Liver (tissue), 9 donors: ENCODE results near the gene TMEM145. TPM values are rescaled to one million over a fixed set of nuclear protein-coding genes. Genes with fewer than 3 reads are reported as not detected.

ENCODE experiments used
- DNase-seq: peaks from one replicate; pipeline ENCODE4 v3.0.0-alpha.2; 2017; ENCODE audit warnings: low spot score
- H3K27ac ChIP-seq, 2 donors: one replicate each; pipeline ENCODE4 v1.7.0; 2013; ENCODE audit warnings: inconsistent platforms in 2 of 2, low read length in 2 of 2, control low read depth in 1 of 2, low read depth in 1 of 2, mild to moderate bottlenecking in 1 of 2
- H3K27me3 ChIP-seq, 4 donors: one replicate each; pipeline versions ENCODE4 v1.6.1 to v1.7.0; 2013; ENCODE audit warnings: low read length in 3 of 4, inconsistent platforms in 1 of 4, mild to moderate bottlenecking in 1 of 4, moderate library complexity in 1 of 4; ENCODE audit not compliant: control insufficient read depth in 4 of 4, insufficient read depth in 4 of 4
- H3K36me3 ChIP-seq, 4 donors: one replicate each; pipeline versions ENCODE4 v1.6.1 to v1.7.0; 2013; ENCODE audit warnings: low read length in 3 of 4, mild to moderate bottlenecking in 3 of 4, low read depth in 1 of 4, moderate library complexity in 1 of 4; ENCODE audit not compliant: control insufficient read depth in 4 of 4, insufficient read depth in 3 of 4
- H3K4me1 ChIP-seq, 4 donors: one replicate each; pipeline versions ENCODE4 v1.6.1 to v1.7.0; 2013; ENCODE audit warnings: low read length in 3 of 4, mild to moderate bottlenecking in 3 of 4, moderate library complexity in 1 of 4; ENCODE audit not compliant: control insufficient read depth in 4 of 4, insufficient read depth in 4 of 4
- H3K4me3 ChIP-seq, 3 donors: one replicate each; pipeline versions ENCODE4 v1.6.1 to v1.7.0; 2013; ENCODE audit warnings: low read length in 3 of 3, control low read depth in 1 of 3, low read depth in 1 of 3, mild to moderate bottlenecking in 1 of 3
- H3K9ac ChIP-seq, 2 donors: one replicate each; pipeline ENCODE4 v1.7.0; 2013; ENCODE audit warnings: low read length in 2 of 2, mild to moderate bottlenecking in 2 of 2, moderate library complexity in 2 of 2, control low read depth in 1 of 2, low read depth in 1 of 2
- H3K9me3 ChIP-seq, 4 donors: one replicate each; pipeline versions ENCODE4 v1.6.1 to v1.7.0; 2013; ENCODE audit warnings: low read length in 3 of 4; ENCODE audit not compliant: control insufficient read depth in 4 of 4
- EGR1 ChIP-seq, 2 donors: IDR thresholded peaks; 2 replicates each; pipeline ENCODE4 v1.6.1; 2016 to 2018; ENCODE audit warnings: antibody characterized with exemption in 2 of 2, low read depth in 2 of 2
- FOXA1 ChIP-seq: IDR thresholded peaks from 2 replicates; pipeline ENCODE4 v1.6.1; 2016; ENCODE audit warnings: antibody characterized with exemption
- FOXA2 ChIP-seq: IDR thresholded peaks from 2 replicates; pipeline ENCODE4 v1.6.1; 2016; ENCODE audit warnings: antibody characterized with exemption
- GABPA ChIP-seq, 2 donors: IDR thresholded peaks in 1 of 2; conservative IDR thresholded peaks in 1 of 2; 2 replicates each; pipeline ENCODE4 v1.6.1; 2016; ENCODE audit warnings: antibody characterized with exemption in 2 of 2, mild to moderate bottlenecking in 1 of 2, moderate library complexity in 1 of 2
- HNF4A ChIP-seq, 2 donors: conservative IDR thresholded peaks; 2 replicates each; pipeline ENCODE4 v1.6.1; 2016; ENCODE audit warnings: antibody characterized with exemption in 2 of 2, mild to moderate bottlenecking in 2 of 2
- HNF4G ChIP-seq: IDR thresholded peaks from 2 replicates; pipeline ENCODE4 v1.6.1; 2016; ENCODE audit warnings: antibody characterized with exemption
- JUND ChIP-seq, 2 donors: IDR thresholded peaks; 2 replicates each; pipeline ENCODE4 v1.6.1; 2016; ENCODE audit warnings: antibody characterized with exemption in 2 of 2
- NR2F2 ChIP-seq: IDR thresholded peaks from 2 replicates; pipeline ENCODE4 v1.6.1; 2016; ENCODE audit warnings: antibody characterized with exemption
- RAD21 ChIP-seq, 2 donors: IDR thresholded peaks; 2 replicates each; pipeline ENCODE4 v1.6.1; 2016; ENCODE audit warnings: antibody characterized with exemption in 2 of 2, mild to moderate bottlenecking in 2 of 2
- RXRA ChIP-seq, 2 donors: IDR thresholded peaks; 2 replicates each; pipeline ENCODE4 v1.6.1; 2017 to 2018; ENCODE audit warnings: antibody characterized with exemption in 2 of 2, mild to moderate bottlenecking in 1 of 2
- TAF1 ChIP-seq: conservative IDR thresholded peaks from 2 replicates; pipeline ENCODE4 v1.6.1; 2016; ENCODE audit warnings: antibody characterized with exemption, mild to moderate bottlenecking
- YY1 ChIP-seq: IDR thresholded peaks from 2 replicates; pipeline ENCODE4 v1.6.1; 2016; ENCODE audit warnings: antibody characterized with exemption, mild to moderate bottlenecking
- WGBS: extraction: QIAGEN DNeasy Blood & Tissue Kit; methylation state at CpG from one replicate; pipeline ENCODE4 v1.1.7; 2013; 5-methylcytosine and 5-hydroxymethylcytosine counted together
- polyA plus RNA-seq, 2 donors: library from polyadenylated mRNA; stranded (reverse) in 1 of 2; unstranded in 1 of 2; fragments of 200-250 nt in 1 of 2; fragments of >200 nt in 1 of 2; fragmentation: Nextera tagmentation in 1 of 2; extraction: Ambion mirVana in 1 of 2; gene quantifications; one replicate each; pipeline versions ENCODE4 v1.2.1 to v1.2.3, GENCODE V29; 2013 to 2015
- total RNA-seq, 2 donors: library from RNA; depleted of rRNA; stranded (reverse); fragments of >200 nt; gene quantifications; one replicate each; pipeline ENCODE4 v1.2.3, GENCODE V29; 2014
- TF ChIP-seq, protein P1 (sequence below): IDR thresholded peaks from 2 replicates; pipeline ENCODE4 v1.6.1; 2016; ENCODE audit warnings: antibody characterized with exemption
- TF ChIP-seq, protein P2 (sequence below): fragments of 150-350 bp; IDR thresholded peaks from 2 replicates; pipeline ENCODE4 v1.5.1; 2017; ENCODE audit warnings: improper control_type of control experiment, low read depth, low read length; ENCODE audit not compliant: missing input control
- TF ChIP-seq, protein P3 (sequence below): IDR thresholded peaks from 2 replicates; pipeline ENCODE4 v1.6.1; 2016; ENCODE audit warnings: antibody characterized with exemption
- TF ChIP-seq, protein P4 (sequence below): IDR thresholded peaks from 2 replicates; pipeline ENCODE4 v1.6.1; 2016; ENCODE audit warnings: antibody characterized with exemption, mild to moderate bottlenecking
- donor health status: healthy.
- donor health status: healthy.
- donor health status: healthy.
- donor health status: healthy.
- donor health status: healthy.

TMEM145 gene
- total and polyA plus RNA-seq, 4 donors: 0.02 to 0.08 TPM; not detected in 2

DNA sequence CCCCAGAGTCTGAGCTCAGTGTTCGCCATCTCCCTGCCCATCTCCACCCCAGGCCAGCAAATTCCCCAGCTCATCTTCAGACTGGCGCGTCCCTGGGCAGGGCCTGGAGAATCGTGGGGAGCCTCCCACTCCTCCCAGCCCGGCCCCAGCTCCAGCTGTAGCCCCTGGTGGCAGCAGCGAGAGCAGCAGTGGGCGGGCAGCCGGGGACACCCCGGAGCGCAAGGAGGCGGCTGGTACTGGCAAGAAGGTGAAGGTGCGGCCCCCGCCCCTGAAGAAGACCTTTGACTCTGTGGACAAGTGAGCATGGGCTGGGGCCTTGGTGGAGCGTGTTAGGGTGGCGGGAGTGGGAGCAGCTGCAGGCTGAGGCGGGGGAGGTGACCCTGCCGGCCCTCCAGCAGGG is 19.6 kb upstream of the TMEM145 start:
- 93% methylated on average over 17 of the region's 17 CpGs for WGBS
- Histone ChIP-seq H3K27ac (no peak overlapping the region), H3K9me3 (no peaks in the 10 kb centered on the region), H3K27me3 (no peaks in the 10 kb centered on the region), H3K36me3 (peaks cover 19 to 63% (median 33%) of the 10 kb centered on the region in 4 donors), H3K4me3 (no peak overlapping the region), H3K9ac (no peak overlapping the region), H3K4me1 (peaks cover 0 to 8% (median 1%) of the 10 kb centered on the region in 4 donors)
- no peak for DNase-seq
- TF ChIP-seq, protein P1, sequence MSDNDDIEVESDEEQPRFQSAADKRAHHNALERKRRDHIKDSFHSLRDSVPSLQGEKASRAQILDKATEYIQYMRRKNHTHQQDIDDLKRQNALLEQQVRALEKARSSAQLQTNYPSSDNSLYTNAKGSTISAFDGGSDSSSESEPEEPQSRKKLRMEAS: no peak
- no peak for TF ChIP-seq YY1
- TF ChIP-seq, protein P2, sequence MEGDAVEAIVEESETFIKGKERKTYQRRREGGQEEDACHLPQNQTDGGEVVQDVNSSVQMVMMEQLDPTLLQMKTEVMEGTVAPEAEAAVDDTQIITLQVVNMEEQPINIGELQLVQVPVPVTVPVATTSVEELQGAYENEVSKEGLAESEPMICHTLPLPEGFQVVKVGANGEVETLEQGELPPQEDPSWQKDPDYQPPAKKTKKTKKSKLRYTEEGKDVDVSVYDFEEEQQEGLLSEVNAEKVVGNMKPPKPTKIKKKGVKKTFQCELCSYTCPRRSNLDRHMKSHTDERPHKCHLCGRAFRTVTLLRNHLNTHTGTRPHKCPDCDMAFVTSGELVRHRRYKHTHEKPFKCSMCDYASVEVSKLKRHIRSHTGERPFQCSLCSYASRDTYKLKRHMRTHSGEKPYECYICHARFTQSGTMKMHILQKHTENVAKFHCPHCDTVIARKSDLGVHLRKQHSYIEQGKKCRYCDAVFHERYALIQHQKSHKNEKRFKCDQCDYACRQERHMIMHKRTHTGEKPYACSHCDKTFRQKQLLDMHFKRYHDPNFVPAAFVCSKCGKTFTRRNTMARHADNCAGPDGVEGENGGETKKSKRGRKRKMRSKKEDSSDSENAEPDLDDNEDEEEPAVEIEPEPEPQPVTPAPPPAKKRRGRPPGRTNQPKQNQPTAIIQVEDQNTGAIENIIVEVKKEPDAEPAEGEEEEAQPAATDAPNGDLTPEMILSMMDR: no peak
- TF ChIP-seq HNF4G: no peak
- no peak for TF ChIP-seq GABPA (IDR thresholded peaks at IDR 0.05 in 1 of 2, conservative IDR thresholded peaks at IDR 0.05 in 1 of 2)
- TF ChIP-seq, protein P3, sequence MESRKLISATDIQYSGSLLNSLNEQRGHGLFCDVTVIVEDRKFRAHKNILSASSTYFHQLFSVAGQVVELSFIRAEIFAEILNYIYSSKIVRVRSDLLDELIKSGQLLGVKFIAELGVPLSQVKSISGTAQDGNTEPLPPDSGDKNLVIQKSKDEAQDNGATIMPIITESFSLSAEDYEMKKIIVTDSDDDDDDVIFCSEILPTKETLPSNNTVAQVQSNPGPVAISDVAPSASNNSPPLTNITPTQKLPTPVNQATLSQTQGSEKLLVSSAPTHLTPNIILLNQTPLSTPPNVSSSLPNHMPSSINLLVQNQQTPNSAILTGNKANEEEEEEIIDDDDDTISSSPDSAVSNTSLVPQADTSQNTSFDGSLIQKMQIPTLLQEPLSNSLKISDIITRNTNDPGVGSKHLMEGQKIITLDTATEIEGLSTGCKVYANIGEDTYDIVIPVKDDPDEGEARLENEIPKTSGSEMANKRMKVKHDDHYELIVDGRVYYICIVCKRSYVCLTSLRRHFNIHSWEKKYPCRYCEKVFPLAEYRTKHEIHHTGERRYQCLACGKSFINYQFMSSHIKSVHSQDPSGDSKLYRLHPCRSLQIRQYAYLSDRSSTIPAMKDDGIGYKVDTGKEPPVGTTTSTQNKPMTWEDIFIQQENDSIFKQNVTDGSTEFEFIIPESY: no peak
- TF ChIP-seq FOXA1: no peak
- TF ChIP-seq FOXA2: no peak
- no peak for TF ChIP-seq NR2F2
- TF ChIP-seq HNF4A (conservative IDR thresholded peaks at IDR 0.05): no peak
- TF ChIP-seq RXRA (IDR thresholded peaks at IDR 0.05): no peak

DNA sequence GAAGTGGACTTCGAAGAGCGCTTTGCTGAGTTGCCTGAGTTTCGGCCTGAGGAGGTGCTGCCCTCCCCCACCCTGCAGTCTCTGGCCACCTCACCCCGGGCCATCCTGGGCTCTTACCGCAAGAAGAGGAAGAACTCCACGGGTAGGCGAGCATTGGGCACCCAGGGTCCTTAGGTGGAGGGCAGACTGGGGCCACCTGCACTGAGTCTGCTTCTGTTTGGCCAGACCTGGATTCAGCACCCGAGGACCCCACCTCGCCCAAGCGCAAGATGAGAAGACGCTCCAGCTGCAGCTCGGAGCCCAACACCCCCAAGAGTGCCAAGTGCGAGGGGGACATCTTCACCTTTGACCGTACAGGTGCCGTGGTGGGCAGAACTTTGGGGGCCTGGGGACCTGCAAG is 19.2 kb upstream of the TMEM145 start:
- no peak overlapping the region for H3K9ac ChIP-seq
- no peak overlapping the region for H3K27ac ChIP-seq
- H3K9me3 ChIP-seq: no peaks in the 10 kb centered on the region
- H3K4me1 ChIP-seq: peaks cover 0 to 8% (median 2%) of the 10 kb centered on the region in 4 donors
- H3K36me3 ChIP-seq: peaks cover 15 to 59% (median 32%) of the 10 kb centered on the region in 4 donors
- no peak overlapping the region for H3K4me3 ChIP-seq
- no peaks in the 10 kb centered on the region for H3K27me3 ChIP-seq
- DNase-seq: no peak
- TF ChIP-seq EGR1 (IDR thresholded peaks at IDR 0.05; ENCODE audit: low read depth in 2 of 2) (no peak), RXRA (IDR thresholded peaks at IDR 0.05) (no peak), TAF1 (no peak), RAD21 (IDR thresholded peaks at IDR 0.05) (no peak), GABPA (IDR thresholded peaks at IDR 0.05 in 1 of 2, conservative IDR thresholded peaks at IDR 0.05 in 1 of 2) (no peak), NR2F2 (no peak), HNF4G (no peak), FOXA1 (no peak), HNF4A (conservative IDR thresholded peaks at IDR 0.05) (no peak), JUND (IDR thresholded peaks at IDR 0.05) (no peak)
- TF ChIP-seq, protein P1: no peak
- TF ChIP-seq, protein P3: no peak
- TF ChIP-seq, protein P4, sequence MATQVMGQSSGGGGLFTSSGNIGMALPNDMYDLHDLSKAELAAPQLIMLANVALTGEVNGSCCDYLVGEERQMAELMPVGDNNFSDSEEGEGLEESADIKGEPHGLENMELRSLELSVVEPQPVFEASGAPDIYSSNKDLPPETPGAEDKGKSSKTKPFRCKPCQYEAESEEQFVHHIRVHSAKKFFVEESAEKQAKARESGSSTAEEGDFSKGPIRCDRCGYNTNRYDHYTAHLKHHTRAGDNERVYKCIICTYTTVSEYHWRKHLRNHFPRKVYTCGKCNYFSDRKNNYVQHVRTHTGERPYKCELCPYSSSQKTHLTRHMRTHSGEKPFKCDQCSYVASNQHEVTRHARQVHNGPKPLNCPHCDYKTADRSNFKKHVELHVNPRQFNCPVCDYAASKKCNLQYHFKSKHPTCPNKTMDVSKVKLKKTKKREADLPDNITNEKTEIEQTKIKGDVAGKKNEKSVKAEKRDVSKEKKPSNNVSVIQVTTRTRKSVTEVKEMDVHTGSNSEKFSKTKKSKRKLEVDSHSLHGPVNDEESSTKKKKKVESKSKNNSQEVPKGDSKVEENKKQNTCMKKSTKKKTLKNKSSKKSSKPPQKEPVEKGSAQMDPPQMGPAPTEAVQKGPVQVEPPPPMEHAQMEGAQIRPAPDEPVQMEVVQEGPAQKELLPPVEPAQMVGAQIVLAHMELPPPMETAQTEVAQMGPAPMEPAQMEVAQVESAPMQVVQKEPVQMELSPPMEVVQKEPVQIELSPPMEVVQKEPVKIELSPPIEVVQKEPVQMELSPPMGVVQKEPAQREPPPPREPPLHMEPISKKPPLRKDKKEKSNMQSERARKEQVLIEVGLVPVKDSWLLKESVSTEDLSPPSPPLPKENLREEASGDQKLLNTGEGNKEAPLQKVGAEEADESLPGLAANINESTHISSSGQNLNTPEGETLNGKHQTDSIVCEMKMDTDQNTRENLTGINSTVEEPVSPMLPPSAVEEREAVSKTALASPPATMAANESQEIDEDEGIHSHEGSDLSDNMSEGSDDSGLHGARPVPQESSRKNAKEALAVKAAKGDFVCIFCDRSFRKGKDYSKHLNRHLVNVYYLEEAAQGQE: no peak
- TF ChIP-seq, protein P2: no peak
- WGBS: 95% methylated on average over 15 of the region's 15 CpGs
